IMR-90 (cell line): Measurements from ENCODE around the gene SDR9C7.

Experiments
- BHLHE40 ChIP-seq: fragments of 150-350 bp; IDR thresholded peaks from 2 replicates; pipeline ENCODE4 v1.6.1; 2016; ENCODE audit warnings: mild to moderate bottlenecking, low read depth, low read length
- CHD1 ChIP-seq: IDR thresholded peaks from 2 replicates; pipeline ENCODE4 v1.6.1; 2012; ENCODE audit warnings: low read depth, low read length, improper control_type of control experiment
- CTCF ChIP-seq: conservative IDR thresholded peaks from 2 replicates; pipeline ENCODE4 v1.5.1; 2012; ENCODE audit warnings: mild to moderate bottlenecking, low read depth, low read length, improper control_type of control experiment
- FOS ChIP-seq: fragments of 150-350 bp; IDR thresholded peaks from 2 replicates; pipeline ENCODE4 v1.6.1; 2016; ENCODE audit warnings: low read depth, low read length
- MAZ ChIP-seq: IDR thresholded peaks from 2 replicates; pipeline ENCODE4 v1.6.1; 2012; ENCODE audit warnings: low read depth, mild to moderate bottlenecking, low read length, improper control_type of control experiment, moderate library complexity, borderline replicate concordance
- POLR2A ChIP-seq: IDR thresholded peaks from 2 replicates; pipeline ENCODE4 v1.6.1; 2012; ENCODE audit warnings: mild to moderate bottlenecking, low read depth, low read length
- RAD21 ChIP-seq: IDR thresholded peaks from 2 replicates; pipeline ENCODE4 v1.6.1; 2012; ENCODE audit warnings: low read length, improper control_type of control experiment
- RFX5 ChIP-seq: IDR thresholded peaks from 2 replicates; pipeline ENCODE4 v1.8.0; 2012; ENCODE audit warnings: low read depth, mild to moderate bottlenecking, low read length, moderate library complexity
- SMC3 ChIP-seq: fragments of 150-350 bp; IDR thresholded peaks from 2 replicates; pipeline ENCODE4 v1.6.1; 2016; ENCODE audit warnings: low read depth, mild to moderate bottlenecking, antibody characterized with exemption, low read length, moderate library complexity
- USF2 ChIP-seq: fragments of 150-350 bp; IDR thresholded peaks from 2 replicates; pipeline ENCODE4 v1.6.1; 2017; ENCODE audit warnings: mild to moderate bottlenecking, antibody characterized with exemption, low read length, low read depth

- no peak for TF ChIP-seq CTCF
- TF ChIP-seq POLR2A: no peak
- no peak for TF ChIP-seq SMC3
- no peak for TF ChIP-seq RAD21
- no peak for TF ChIP-seq MAZ
- no peak for TF ChIP-seq FOS
- no peak for TF ChIP-seq CHD1
- no peak for TF ChIP-seq USF2
- no peak for TF ChIP-seq BHLHE40
- TF ChIP-seq RFX5: no peak
These were observed 48.9 kb downstream of the SDR9C7 start for GRCh38 chr12:56885316-56885715.
